HepG2 (cell line): ENCODE measurements around the gene LSS. TPM values are rescaled to one million over a fixed set of nuclear protein-coding genes. Genes with fewer than 3 reads are reported as not detected.
A peak's percentile ranks its signal among the peaks of the same experiment; 100 is the strongest.

Experiments
- ATAC-seq: fragments of 200-7000 bp; cut with Tn5 transposase; 3 replicates; pipeline ENCODE4 v1.9.1; 2020; ENCODE audit warnings: mild to moderate bottlenecking, moderate library complexity
- BruUV-seq: library from RNA; stranded (reverse); fragments of 400-500 nt; replicated peaks from 2 replicates; lab custom pipeline; 2021; lab: Mats Ljungman, UMichigan
- CTCF ChIA-PET: fragments of 300-600 bp; formaldehyde crosslinking; extraction: SDS; loops from one replicate; lab custom pipeline; 2021; ENCODE audit warnings: low total read pairs, inconsistent platforms, low intra/inter-chr PET ratio; lab: Yijun Ruan, JAX
- POLR2A ChIA-PET: fragments of 350-600 bp; sonication (Branson Sonifier 250); formaldehyde crosslinking; loops from one replicate; lab custom pipeline; 2020; ENCODE audit warnings: antibody characterized with exemption, inconsistent platforms; lab: Yijun Ruan, JAX
- DNase-seq: peaks from one replicate; pipeline ENCODE4 v3.0.0-alpha.2; 2015; ENCODE audit warnings: low spot score
- FAIRE-seq: peaks from 3 replicates; lab custom pipeline; 2011; peaks lifted over from hg19 to GRCh38; lab: Jason Lieb, UNC
- H2AFZ ChIP-seq: one replicate; pipeline ENCODE4 v1.6.1; 2011; ENCODE audit warnings: low read length, inconsistent platforms
- H3K27ac ChIP-seq: fragments of 300-600 bp; 3 replicates; pipeline ENCODE4 v1.8.0; 2011; ENCODE audit warnings: mixed run types, mild to moderate bottlenecking, mixed read lengths, low read length, inconsistent platforms; ENCODE audit not compliant: insufficient read depth; ENCODE audit errors: extremely low read length
- H3K27me3 ChIP-seq, 2 experiments: fragments of 200-600 bp in 1 of 2; 2 replicates in 1 of 2; 3 replicates in 1 of 2; pipeline versions ENCODE4 v1.6.0 to v1.8.0; 2011; ENCODE audit warnings: low read length in 2 of 2, mild to moderate bottlenecking in 2 of 2, moderate library complexity in 2 of 2, inconsistent platforms in 1 of 2; ENCODE audit not compliant: insufficient read depth in 2 of 2, control insufficient read depth in 1 of 2
- H3K36me3 ChIP-seq, 2 experiments: fragments of 200-600 bp in 1 of 2; replicated peaks in 1 of 2; 2 replicates in 1 of 2; 3 replicates in 1 of 2; pipeline versions ENCODE4 v1.5.1 to v1.8.0; 2011; ENCODE audit warnings: low read length in 2 of 2, inconsistent platforms in 1 of 2; ENCODE audit not compliant: insufficient read depth in 2 of 2, control insufficient read depth in 1 of 2
- H3K4me1 ChIP-seq: 2 replicates; pipeline ENCODE4 v1.5.1; 2012; ENCODE audit warnings: low read length, inconsistent platforms; ENCODE audit not compliant: insufficient read depth
- H3K4me2 ChIP-seq: 2 replicates; pipeline ENCODE4 v1.6.0; 2011; ENCODE audit warnings: low read depth, low read length, inconsistent platforms
- H3K4me3 ChIP-seq, 3 experiments: fragments of 200-600 bp in 1 of 3; sonication (generic), shearing (Covaris generic) in 1 of 3; replicated peaks in 1 of 3; 2 replicates each; pipeline ENCODE4 v1.5.1; 2011 to 2016; ENCODE audit warnings: low read length in 3 of 3, inconsistent platforms in 2 of 3, low read depth in 2 of 3, mild to moderate bottlenecking in 2 of 3, control low read depth in 1 of 3, mixed read lengths in 1 of 3; ENCODE audit not compliant: insufficient read depth in 1 of 3
- H3K79me2 ChIP-seq: one replicate; pipeline ENCODE4 v1.6.1; 2011; ENCODE audit warnings: low read length, inconsistent platforms; ENCODE audit not compliant: insufficient read depth
- H3K9ac ChIP-seq: 2 replicates; pipeline ENCODE4 v1.6.0; 2011; ENCODE audit warnings: mild to moderate bottlenecking, low read depth, low read length, inconsistent platforms; ENCODE audit not compliant: insufficient read depth
- H3K9me3 ChIP-seq: 2 replicates; pipeline ENCODE4 v1.5.1; 2012; ENCODE audit warnings: mild to moderate bottlenecking, low read length
- H4K20me1 ChIP-seq: 2 replicates; pipeline ENCODE4 v1.6.0; 2011; ENCODE audit warnings: inconsistent platforms, mild to moderate bottlenecking, low read length, moderate library complexity; ENCODE audit not compliant: insufficient read depth
- BRCA1 ChIP-seq: sonication (generic); formaldehyde crosslinking; IDR thresholded peaks from 2 replicates; pipeline ENCODE4 v1.4.0; 2020; ENCODE audit warnings: missing genetic modification reagents
- CTCF ChIP-seq: sonication (generic); formaldehyde crosslinking; IDR thresholded peaks from 2 replicates; pipeline ENCODE4 v1.5.0; 2020; ENCODE audit warnings: mild to moderate bottlenecking, missing genetic modification reagents, moderate library complexity
- FOSL1 ChIP-seq: sonication (generic); formaldehyde crosslinking; IDR thresholded peaks from 2 replicates; pipeline ENCODE4 v1.9.0; 2021; ENCODE audit warnings: missing genetic modification reagents, borderline replicate concordance
- FOSL2 ChIP-seq: sonication (generic); formaldehyde crosslinking; IDR thresholded peaks from 2 replicates; pipeline ENCODE4 v1.4.0; 2020; ENCODE audit warnings: missing genetic modification reagents
- JDP2 ChIP-seq: sonication (generic); formaldehyde crosslinking; IDR thresholded peaks from 2 replicates; pipeline ENCODE4 v1.8.1; 2022; ENCODE audit warnings: missing genetic modification reagents, borderline replicate concordance
- JUND ChIP-seq: sonication (generic); formaldehyde crosslinking; IDR thresholded peaks from 2 replicates; pipeline ENCODE4 v1.8.0; 2022; ENCODE audit warnings: mild to moderate bottlenecking, missing genetic modification reagents
- NR2F6 ChIP-seq, 2 experiments: IDR thresholded peaks; 2 replicates each; pipeline ENCODE4 v1.6.1; 2016; ENCODE audit warnings: antibody characterized with exemption in 1 of 2, mild to moderate bottlenecking in 1 of 2
- ONECUT2 ChIP-seq: sonication (generic); formaldehyde crosslinking; IDR thresholded peaks from 2 replicates; pipeline ENCODE4 v1.4.0; 2020; ENCODE audit warnings: missing genetic modification reagents
- TBP ChIP-seq: sonication (generic); formaldehyde crosslinking; IDR thresholded peaks from 2 replicates; pipeline ENCODE4 v1.5.0; 2020; ENCODE audit warnings: missing genetic modification reagents
- TEF ChIP-seq: sonication (generic); formaldehyde crosslinking; IDR thresholded peaks from 2 replicates; pipeline ENCODE4 v1.5.0; 2020; ENCODE audit warnings: missing genetic modification reagents
- ZFX ChIP-seq: sonication (generic); formaldehyde crosslinking; IDR thresholded peaks from 2 replicates; pipeline ENCODE4 v1.4.0; 2020; ENCODE audit warnings: mild to moderate bottlenecking, low read depth, missing genetic modification reagents, moderate library complexity
- ZNF44 ChIP-seq: sonication (generic); formaldehyde crosslinking; IDR thresholded peaks from 2 replicates; pipeline ENCODE4 v1.5.1; 2020; ENCODE audit warnings: mild to moderate bottlenecking, missing genetic modification reagents
- ZNF460 ChIP-seq: sonication (generic); formaldehyde crosslinking; IDR thresholded peaks from 2 replicates; pipeline ENCODE4 v1.5.1; 2020; ENCODE audit warnings: missing genetic modification reagents, mild to moderate bottlenecking, borderline replicate concordance
- ZNF512B ChIP-seq: sonication (generic); formaldehyde crosslinking; IDR thresholded peaks from 2 replicates; pipeline ENCODE4 v1.5.1; 2020; ENCODE audit warnings: missing genetic modification reagents, mild to moderate bottlenecking, borderline replicate concordance
- WGBS: methylation state at CpG from one replicate; pipeline ENCODE4 v1.1.6; 2017; ENCODE audit warnings: low lambda C conversion rate; 5-methylcytosine and 5-hydroxymethylcytosine counted together
- in situ Hi-C: cut with HindIII; loops from 2 replicates; pipeline ENCODE4 v1.10.0; 2017; ENCODE audit warnings: low pct_unique_long_range_greater_than_20kb; ENCODE audit not compliant: extremely low pct_ligation_motif_present
- intact Hi-C: fragments of 100-400 bp; cut with micrococcal nuclease; formaldehyde crosslinking; loops from one replicate; pipeline ENCODE4 v1.10.0; 2022; ENCODE audit not compliant: unreplicated experiment
- polyA plus RNA-seq, 8 experiments: library from polyadenylated mRNA; depleted of rRNA in 3 of 8; stranded (reverse) in 7 of 8; unstranded in 1 of 8; fragments of >200 nt; fragmentation: Illumina TruSeq in 4 of 8; extraction: Trizol in 4 of 8; gene quantifications; 2 replicates each; pipeline versions ENCODE4 v1.2.1 to v1.2.3, GENCODE V29; 2011 to 2016; ENCODE audit warnings: low read depth in 4 of 8, missing spikeins in 1 of 8, mixed read lengths in 1 of 8; ENCODE audit not compliant: insufficient read depth in 1 of 8
- total RNA-seq, 5 experiments: library from RNA; depleted of rRNA; stranded (reverse); fragments of >200 nt; fragmentation: Illumina TruSeq; extraction: Trizol; gene quantifications; 2 replicates each; pipeline ENCODE4 v1.2.3, GENCODE V29; 2016; ENCODE audit warnings: low read depth in 1 of 5

Gene LSS
- total and polyA plus RNA-seq, 2 of the 13 experiments (the other 11 are each of a cell fraction or from before 2014, with no cell fraction given), result 72.6 to 113 TPM

GRCh38 chr21:46188226-46189212 is 40.1 kb downstream of the LSS start (continued):
- TF ChIP-seq JUND (CRISPR knock-in tag) (peak; percentile 83), CTCF (CRISPR knock-in tag) (peak; percentile 30; the same call in 1 of the 2 replicates), ZNF44 (no peak), NR2F6 (IDR thresholded peaks at IDR 0.05) (0 out of 2 replicates have a peak, but pooled peaks have one; percentile 23), NR2F6 (CRISPR knock-in tag; IDR thresholded peaks at IDR 0.05) (no peak), TEF (no peak), FOSL2 (CRISPR knock-in tag) (peak; percentile 97)

- Histone ChIP-seq H3K79me2 (no peaks in the 10 kb centered on the region), H3K4me3 (no peak overlapping the region), H3K4me2 (no peak overlapping the region), H2AFZ (no peak overlapping the region), H3K9me3 (no peaks in the 10 kb centered on the region), H3K27ac (no peak overlapping the region), H4K20me1 (no peaks in the 10 kb centered on the region), H3K27me3 (no peaks in the 10 kb centered on the region), H3K36me3 (peaks cover 2 to 27% of the 10 kb centered on the region in 2 experiments), H3K4me1 (peaks cover 39% of the 10 kb centered on the region), H3K9ac (no peak overlapping the region)
- WGBS, result over 99% methylated on average over 7 of the region's 7 CpGs
- intact Hi-C loops, result no loop called here
- ChIA-PET POLR2A (no interaction called here), CTCF (no interaction called here)
- in situ Hi-C loops, result no loop called here
- BruUV-seq, result no TSS peak
- no peak for FAIRE-seq
- DNase-seq, result no peak
- TF ChIP-seq JDP2 (CRISPR knock-in tag) (no peak), FOSL1 (CRISPR knock-in tag) (no peak), ZNF460 (CRISPR knock-in tag) (no peak), ZFX (CRISPR knock-in tag) (no peak), BRCA1 (no peak), ZNF512B (CRISPR knock-in tag) (no peak), ONECUT2 (CRISPR knock-in tag) (no peak), TBP (CRISPR knock-in tag) (no peak)
- no peak for ATAC-seq
Measured at GRCh38 chr21:46187814-46188213, 40.8 kb downstream of the LSS start.
